Duodenal mucosa (tissue), 2 donors: Measurements from ENCODE around the gene STPG1.

Experiments
- H3K27ac ChIP-seq: one replicate; pipeline ENCODE4 v1.7.0; 2013; ENCODE audit warnings: low read depth, low read length
- H3K27me3 ChIP-seq, 2 donors: one replicate each; pipeline ENCODE4 v1.7.0; 2013; ENCODE audit warnings: low read length in 2 of 2, control low read depth in 1 of 2; ENCODE audit not compliant: insufficient read depth in 2 of 2, control insufficient read depth in 1 of 2
- H3K36me3 ChIP-seq, 2 donors: one replicate each; pipeline ENCODE4 v1.7.0; 2013; ENCODE audit warnings: low read length in 2 of 2, control low read depth in 1 of 2; ENCODE audit not compliant: insufficient read depth in 2 of 2, control insufficient read depth in 1 of 2
- H3K4me1 ChIP-seq, 2 donors: one replicate each; pipeline ENCODE4 v1.7.0; 2013; ENCODE audit warnings: low read length in 2 of 2, control low read depth in 1 of 2; ENCODE audit not compliant: insufficient read depth in 2 of 2, control insufficient read depth in 1 of 2
- H3K4me3 ChIP-seq, 2 donors: one replicate each; pipeline ENCODE4 v1.7.0; 2013; ENCODE audit warnings: low read length in 2 of 2, low read depth in 1 of 2
- H3K9ac ChIP-seq, 2 donors: one replicate each; pipeline ENCODE4 v1.7.0; 2013; ENCODE audit warnings: low read length in 2 of 2, low read depth in 1 of 2
- H3K9me3 ChIP-seq, 2 donors: one replicate each; pipeline ENCODE4 v1.7.0; 2013; ENCODE audit warnings: low read length in 2 of 2, control low read depth in 1 of 2; ENCODE audit not compliant: control insufficient read depth in 1 of 2

The STPG1 gene

GRCh38 chr1:24322470-24323177, 91.0 kb downstream of the STPG1 start:
- no peak overlapping the region for H3K27ac ChIP-seq
- peak overlapping the region; percentile 67 to 72 for H3K4me3 ChIP-seq
- peaks cover 23 to 37% of the 10 kb centered on the region in 2 donors for H3K4me1 ChIP-seq
- no peaks in the 10 kb centered on the region for H3K36me3 ChIP-seq
- no peaks in the 10 kb centered on the region for H3K9me3 ChIP-seq
- H3K27me3 ChIP-seq: peaks cover 5 to 11% of the 10 kb centered on the region in 2 donors
- H3K9ac ChIP-seq: peak overlapping the region; percentile 59 to 61

DNA sequence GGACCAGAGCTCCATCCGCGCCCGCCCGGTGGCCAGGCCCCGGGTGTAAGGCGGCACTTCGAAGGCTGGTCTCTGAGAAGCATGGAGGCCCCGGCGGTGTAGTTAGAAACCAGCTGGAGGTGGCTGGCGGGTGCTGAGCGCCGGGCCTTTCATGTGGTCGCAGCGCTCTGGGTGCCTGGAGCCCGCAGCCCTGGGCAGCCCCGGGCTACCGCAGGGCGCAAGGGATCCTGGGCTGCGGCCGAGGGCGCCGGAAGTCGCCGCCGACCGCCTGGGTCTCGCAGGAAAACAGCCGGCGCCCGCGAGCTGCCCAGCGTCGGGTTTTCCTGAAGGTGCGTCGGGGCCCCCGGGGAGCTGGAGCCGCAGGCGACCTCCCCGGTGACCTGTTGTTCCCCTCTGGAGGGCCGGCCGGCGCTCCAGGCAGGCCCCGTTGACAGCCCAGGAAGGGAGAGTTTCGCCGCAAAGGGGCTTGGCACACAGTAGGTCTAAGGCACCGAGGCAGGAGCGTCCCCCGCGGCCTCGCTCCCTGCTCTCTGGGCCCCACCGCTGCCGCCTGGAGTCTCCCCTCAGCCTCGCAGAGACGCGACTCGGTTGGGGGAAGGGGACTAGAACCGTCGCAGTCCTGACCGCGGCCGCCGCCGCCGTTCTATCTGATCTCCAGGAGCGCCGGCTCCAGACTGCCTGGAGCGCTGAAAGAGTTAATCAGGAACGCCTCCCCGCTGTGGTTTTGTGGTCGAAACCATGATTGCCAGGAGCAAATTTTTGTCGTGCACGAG, 91.7 kb downstream of the STPG1 start:
- H3K27me3 ChIP-seq: peaks cover 5 to 11% of the 10 kb centered on the region in 2 donors
- no peak overlapping the region for H3K27ac ChIP-seq
- peak overlapping the region; percentile 67 to 72 for H3K4me3 ChIP-seq

GRCh38 chr1:24321126-24321525, 92.5 kb downstream of the STPG1 start:
- Histone ChIP-seq H3K27me3 (peaks cover 5 to 11% of the 10 kb centered on the region in 2 donors), H3K4me1 (peaks cover 23 to 37% of the 10 kb centered on the region in 2 donors), H3K27ac (no peak overlapping the region), H3K4me3 (peak overlapping the region; percentile 67 to 72), H3K36me3 (no peaks in the 10 kb centered on the region), H3K9ac (peak overlapping the region; percentile 49 to 61), H3K9me3 (no peaks in the 10 kb centered on the region)

More for the DNA sequence above, 91.7 kb downstream of the STPG1 start:
- no peaks in the 10 kb centered on the region for H3K36me3 ChIP-seq
- H3K4me1 ChIP-seq: peaks cover 23 to 37% of the 10 kb centered on the region in 2 donors
- H3K9ac ChIP-seq: peak overlapping the region; percentile 59 to 61
- H3K9me3 ChIP-seq: no peaks in the 10 kb centered on the region

DNA sequence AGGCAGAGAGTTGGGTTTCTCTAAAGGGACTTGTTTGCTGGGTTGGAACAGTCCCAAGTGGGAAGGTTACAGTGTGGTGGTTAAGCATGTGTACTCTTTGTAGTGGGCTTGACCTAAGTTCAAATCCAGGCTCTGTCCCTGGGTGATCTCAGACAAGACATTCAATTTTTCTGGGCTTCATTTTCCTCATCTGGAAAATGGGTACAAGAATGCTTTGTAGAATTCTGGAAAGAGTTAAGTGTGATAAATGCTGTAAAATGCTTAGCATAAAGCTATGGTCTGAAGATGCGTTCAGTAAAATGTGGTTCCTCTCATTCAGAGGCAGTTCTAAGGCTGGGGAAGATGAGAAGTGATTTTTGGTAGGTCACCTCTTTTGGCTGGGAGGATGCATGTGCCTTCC, 93.6 kb downstream of the STPG1 start:
- no peak overlapping the region for H3K27ac ChIP-seq
- H3K27me3 ChIP-seq: peaks cover 5 to 11% of the 10 kb centered on the region in 2 donors
- peak overlapping the region in 1 of 2 donors; percentile 30 for H3K9ac ChIP-seq
- no peaks in the 10 kb centered on the region for H3K9me3 ChIP-seq
- peaks cover 23 to 37% of the 10 kb centered on the region in 2 donors for H3K4me1 ChIP-seq
- peak overlapping the region; percentile 41 to 43 for H3K4me3 ChIP-seq
- no peaks in the 10 kb centered on the region for H3K36me3 ChIP-seq

GRCh38 chr1:24319312-24319863, 94.2 kb downstream of the STPG1 start, which contains the start of gene GRHL3:
Gene GRHL3 (plus strand): TSS chr1:24319357. CDS start chr1:24319552, 195 bp downstream.
- H3K36me3 ChIP-seq: no peaks in the 10 kb centered on the region
- peak within 1 kb of the TSS; percentile 22 to 30 for H3K9ac ChIP-seq
- H3K27me3 ChIP-seq: peaks cover 5 to 11% of the 10 kb centered on the region in 2 donors
- no peak within 1 kb of the TSS for H3K27ac ChIP-seq
- H3K4me1 ChIP-seq: peaks cover 23 to 32% of the 10 kb centered on the region in 2 donors
- H3K4me3 ChIP-seq: peak within 1 kb of the TSS; percentile 41 to 43
- no peaks in the 10 kb centered on the region for H3K9me3 ChIP-seq

DNA sequence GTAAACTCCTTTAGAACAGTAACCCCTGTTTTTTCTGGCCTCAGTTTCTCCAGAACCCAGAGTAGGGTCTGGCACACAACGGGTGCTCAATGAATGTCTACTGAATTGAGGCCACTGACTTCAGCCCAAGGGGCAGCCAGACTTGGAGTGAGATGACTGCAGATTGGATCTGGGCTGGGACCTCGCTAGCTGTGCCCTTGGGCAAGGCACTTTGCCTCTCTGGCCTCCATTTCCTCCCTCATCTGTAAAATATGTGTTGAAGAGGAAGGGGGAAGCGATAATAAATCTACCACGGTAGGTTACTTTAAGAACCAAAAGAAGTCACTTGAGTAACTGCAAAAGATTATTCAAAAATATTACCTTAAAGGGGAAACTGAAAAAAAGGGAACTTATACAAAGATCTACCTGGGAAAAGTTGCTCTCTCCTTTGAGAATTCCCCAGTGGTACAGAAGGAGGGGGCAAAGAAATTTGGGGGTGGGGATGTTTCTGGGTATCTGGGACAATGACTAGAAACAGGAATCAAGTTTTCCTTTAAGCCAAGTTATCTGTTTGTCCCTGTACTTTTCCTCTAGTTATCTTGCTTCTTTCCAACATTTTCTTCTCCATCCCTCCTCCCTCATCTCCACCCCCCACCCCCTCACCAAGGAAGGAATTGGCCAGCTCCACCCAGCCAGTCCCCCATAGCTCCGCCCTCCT, 94.8 kb downstream of the STPG1 start:
- H3K9me3 ChIP-seq: no peaks in the 10 kb centered on the region
- H3K4me1 ChIP-seq: peaks cover 23 to 27% of the 10 kb centered on the region in 2 donors
- no peak overlapping the region for H3K27ac ChIP-seq
- peak overlapping the region in 1 of 2 donors; percentile 30 for H3K9ac ChIP-seq
- no peaks in the 10 kb centered on the region for H3K36me3 ChIP-seq
- peak overlapping the region; percentile 41 to 43 for H3K4me3 ChIP-seq
- peaks cover 5 to 11% of the 10 kb centered on the region in 2 donors for H3K27me3 ChIP-seq

- Histone ChIP-seq H3K4me3 (no peak overlapping the region), H3K36me3 (no peaks in the 10 kb centered on the region), H3K9ac (no peak overlapping the region), H3K27ac (no peak overlapping the region), H3K9me3 (no peaks in the 10 kb centered on the region), H3K27me3 (peaks cover 5 to 11% of the 10 kb centered on the region in 2 donors), H3K4me1 (peaks cover 23 to 27% of the 10 kb centered on the region in 2 donors)
Measured at GRCh38 chr1:24317956-24318614, 95.5 kb downstream of the STPG1 start.

DNA sequence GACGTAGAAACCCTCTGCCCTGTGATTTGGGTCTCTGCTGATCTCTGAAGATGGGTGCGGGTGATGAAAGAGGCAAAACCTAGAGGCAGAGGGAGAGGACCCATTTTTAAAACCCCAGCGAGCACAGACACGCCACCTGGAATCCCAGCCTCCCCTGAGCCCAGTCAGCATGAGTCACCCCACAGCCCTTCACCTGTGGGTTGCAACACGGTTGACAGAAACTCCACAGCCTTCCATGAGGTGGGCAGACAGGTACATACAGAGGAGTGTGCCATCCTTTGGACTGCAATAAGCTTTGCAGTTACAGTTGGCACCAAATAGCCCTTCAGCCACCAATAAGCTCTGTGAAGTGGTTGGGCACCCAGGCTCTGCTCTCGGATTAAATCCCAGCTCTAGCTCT, 96.5 kb downstream of the STPG1 start:
- H3K4me1 ChIP-seq: peaks cover 19 to 27% of the 10 kb centered on the region in 2 donors
- no peak overlapping the region for H3K27ac ChIP-seq
- no peak overlapping the region for H3K9ac ChIP-seq
- no peak overlapping the region for H3K4me3 ChIP-seq
- H3K9me3 ChIP-seq: no peaks in the 10 kb centered on the region
- no peaks in the 10 kb centered on the region for H3K36me3 ChIP-seq
- peaks cover 5 to 11% of the 10 kb centered on the region in 2 donors for H3K27me3 ChIP-seq

- Histone ChIP-seq H3K4me1 (peaks cover 19 to 27% of the 10 kb centered on the region in 2 donors), H3K9ac (no peak overlapping the region), H3K27me3 (peaks cover 5 to 11% of the 10 kb centered on the region in 2 donors), H3K27ac (no peak overlapping the region), H3K4me3 (no peak overlapping the region), H3K9me3 (no peaks in the 10 kb centered on the region), H3K36me3 (no peaks in the 10 kb centered on the region)
Measured at GRCh38 chr1:24316645-24317044, 96.9 kb downstream of the STPG1 start.
